GM18502 (cell line): Measurements from ENCODE around the gene MORF4L2.

Source experiments
- ATAC-seq: cut with Tn5 transposase; IDR thresholded peaks from one replicate; pipeline ENCODE4 v1.9.1; 2021; ENCODE audit warnings: mild to moderate bottlenecking; ENCODE audit not compliant: unreplicated experiment, poor library complexity

Gene MORF4L2, protein sequence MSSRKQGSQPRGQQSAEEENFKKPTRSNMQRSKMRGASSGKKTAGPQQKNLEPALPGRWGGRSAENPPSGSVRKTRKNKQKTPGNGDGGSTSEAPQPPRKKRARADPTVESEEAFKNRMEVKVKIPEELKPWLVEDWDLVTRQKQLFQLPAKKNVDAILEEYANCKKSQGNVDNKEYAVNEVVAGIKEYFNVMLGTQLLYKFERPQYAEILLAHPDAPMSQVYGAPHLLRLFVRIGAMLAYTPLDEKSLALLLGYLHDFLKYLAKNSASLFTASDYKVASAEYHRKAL

DNA sequence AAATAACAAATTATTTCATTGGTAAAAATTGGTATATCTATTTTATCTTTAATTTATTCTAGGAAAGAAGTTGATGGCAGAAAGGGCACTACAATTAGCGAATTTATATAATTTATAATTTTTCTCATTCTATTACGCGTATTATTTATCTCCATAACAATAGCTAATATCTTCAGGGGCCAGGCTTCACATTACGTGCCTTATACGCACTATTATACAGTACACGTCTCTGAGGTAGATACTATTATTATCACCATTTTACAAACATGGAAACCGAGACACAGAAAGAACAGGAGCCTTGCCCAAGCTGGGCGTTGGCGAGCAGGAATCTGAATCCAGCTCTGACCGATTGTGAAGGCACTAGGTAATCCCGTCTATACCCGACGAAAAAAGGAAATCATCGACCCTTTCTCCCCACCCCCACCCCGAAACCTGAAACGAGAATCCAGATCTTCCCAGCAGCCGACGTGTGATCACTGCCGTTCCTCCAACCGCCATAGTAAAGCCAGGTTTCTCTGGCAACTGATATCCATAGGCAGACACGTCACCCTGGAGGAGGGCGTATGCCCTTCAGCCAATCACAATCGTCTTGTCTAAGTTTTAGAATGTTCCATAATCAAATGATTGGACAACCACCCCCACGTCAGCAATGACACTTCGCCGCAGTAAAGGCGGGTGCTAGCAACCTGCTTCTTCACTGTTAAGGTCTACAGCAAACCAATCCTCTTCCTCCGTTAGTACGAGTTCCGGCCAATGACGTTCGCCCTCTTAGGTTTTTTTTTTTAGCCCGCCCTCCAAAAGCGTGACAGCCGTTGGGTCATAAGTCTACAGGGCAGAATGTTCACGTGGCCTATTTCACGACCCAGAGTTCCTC, at the start of gene MORF4L2:
MORF4L2 (minus strand) TSS at position 501 of the 874 bp plus-strand sequence. CDS start 9,672 bp downstream, outside the sequence.
- ATAC-seq: peak; percentile 92

GRCh38 chrX:103734125-103734760, 47.7 kb upstream of the MORF4L2 start:
- no peak for ATAC-seq

GRCh38 chrX:103733017-103733416, 46.5 kb upstream of the MORF4L2 start:
- no peak for ATAC-seq

DNA sequence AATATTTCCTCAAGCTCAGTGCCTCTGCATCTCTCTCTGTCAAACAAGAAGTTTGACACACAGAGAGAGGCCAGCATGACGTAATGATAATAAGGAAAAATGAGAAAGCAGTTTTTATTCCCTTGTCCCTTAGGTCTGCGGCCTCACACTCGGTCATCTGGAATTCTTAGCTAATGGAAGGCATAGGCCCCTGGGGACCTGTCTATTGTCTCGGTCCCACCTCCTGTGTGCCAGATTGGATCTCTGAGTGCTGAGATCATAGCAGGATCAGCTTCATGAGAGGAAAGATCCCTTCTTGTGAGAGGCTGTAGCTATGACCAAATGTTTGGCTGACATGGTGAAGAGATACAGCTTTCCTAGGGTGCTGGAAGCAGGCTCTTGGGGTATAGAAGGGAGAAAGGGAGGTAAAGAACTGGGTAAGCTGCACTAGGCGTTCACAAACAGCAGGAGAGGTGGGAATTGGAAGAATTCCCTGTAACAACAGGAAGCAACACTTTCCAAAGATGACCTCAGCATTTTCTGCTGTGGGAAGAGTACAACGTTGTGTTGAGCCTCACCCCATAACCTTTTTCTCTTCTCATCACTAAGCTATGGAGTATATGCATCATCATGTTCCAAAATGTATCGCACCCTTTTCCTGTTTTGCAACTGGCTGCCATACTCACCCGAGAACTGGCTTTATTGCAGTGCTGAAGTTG, 44.4 kb upstream of the MORF4L2 start:
- no peak for ATAC-seq

GRCh38 chrX:103730147-103730795, 43.8 kb upstream of the MORF4L2 start:
- ATAC-seq: no peak

DNA sequence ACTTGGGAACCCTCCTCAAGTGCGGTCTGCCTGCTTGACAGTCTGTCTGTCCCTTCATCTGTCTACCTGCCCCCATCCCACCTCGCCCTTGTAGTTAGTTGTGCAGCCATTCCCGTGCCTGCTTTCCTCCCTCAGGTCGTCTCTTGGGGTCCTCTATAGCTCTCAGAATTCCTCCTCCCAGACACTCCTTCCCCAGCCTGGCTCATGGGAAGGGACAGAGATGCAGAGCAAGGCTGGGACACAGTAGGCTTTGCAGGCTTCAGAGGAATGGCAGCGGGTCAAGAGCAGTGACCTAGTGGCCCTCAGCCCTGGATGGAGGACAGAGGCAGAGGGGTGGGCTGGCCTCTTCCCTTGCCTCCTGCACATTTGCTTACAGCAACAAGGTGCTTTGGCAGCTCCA, 42.5 kb upstream of the MORF4L2 start:
- no peak for ATAC-seq

DNA sequence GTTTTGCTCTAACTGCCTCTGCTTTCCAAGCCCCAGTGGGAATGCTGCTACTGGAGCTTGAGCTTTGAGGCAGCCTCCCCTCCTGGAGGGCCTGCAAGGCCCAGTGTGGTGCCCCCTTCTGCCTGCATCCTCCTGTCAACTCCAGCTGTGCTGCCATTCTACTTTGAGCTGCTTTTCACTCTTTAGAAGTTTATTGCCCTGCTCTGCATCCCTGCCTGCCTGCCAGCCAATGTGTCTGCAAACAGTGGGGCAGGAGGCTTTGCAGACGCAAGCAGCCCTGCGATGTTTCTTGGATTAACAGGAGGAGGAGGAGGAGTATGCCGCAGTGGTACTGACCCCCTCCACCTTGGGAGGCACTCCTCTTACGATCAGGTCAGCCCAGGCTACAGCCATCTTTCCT, 40.6 kb upstream of the MORF4L2 start:
- no peak for ATAC-seq

DNA sequence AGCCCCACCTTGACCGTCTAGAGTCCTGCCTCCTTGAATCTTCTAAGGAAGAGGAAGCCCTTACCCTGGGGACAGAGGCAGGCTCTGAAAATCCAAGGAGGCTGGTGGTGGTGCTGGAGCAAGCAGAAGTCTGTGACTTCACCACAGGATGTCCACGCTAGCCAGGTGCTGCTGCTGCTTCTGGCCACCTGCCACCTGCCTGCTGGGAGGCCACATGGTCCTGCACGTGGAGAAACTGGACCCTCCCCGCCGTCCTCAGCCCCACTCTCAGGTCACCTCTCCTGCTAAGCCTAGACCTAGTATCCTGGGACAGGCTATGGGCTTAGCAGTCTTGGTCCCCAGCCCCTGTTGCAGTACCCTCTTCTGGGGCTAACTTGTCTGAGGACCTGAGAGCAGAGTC, 40.0 kb upstream of the MORF4L2 start:
- ATAC-seq: no peak

DNA sequence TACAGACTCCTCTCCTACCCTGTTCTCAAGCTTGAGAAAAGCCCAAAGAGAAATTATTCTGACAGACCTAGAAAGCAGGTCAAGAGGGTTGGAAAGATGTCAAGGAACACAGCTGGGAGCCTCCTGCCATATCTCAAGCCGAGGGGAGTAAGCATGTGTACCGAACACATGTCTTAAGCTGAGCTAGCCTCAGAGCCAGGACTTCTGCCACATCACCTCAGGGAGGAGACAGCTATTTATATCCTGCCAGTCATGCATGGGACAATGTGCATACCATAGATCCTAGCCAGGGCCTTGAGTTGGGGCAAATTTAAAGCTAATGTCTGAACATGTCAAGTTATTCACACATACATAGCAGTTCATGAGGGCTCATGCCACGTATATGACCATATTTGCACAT, 36.0 kb upstream of the MORF4L2 start:
- no peak for ATAC-seq

DNA sequence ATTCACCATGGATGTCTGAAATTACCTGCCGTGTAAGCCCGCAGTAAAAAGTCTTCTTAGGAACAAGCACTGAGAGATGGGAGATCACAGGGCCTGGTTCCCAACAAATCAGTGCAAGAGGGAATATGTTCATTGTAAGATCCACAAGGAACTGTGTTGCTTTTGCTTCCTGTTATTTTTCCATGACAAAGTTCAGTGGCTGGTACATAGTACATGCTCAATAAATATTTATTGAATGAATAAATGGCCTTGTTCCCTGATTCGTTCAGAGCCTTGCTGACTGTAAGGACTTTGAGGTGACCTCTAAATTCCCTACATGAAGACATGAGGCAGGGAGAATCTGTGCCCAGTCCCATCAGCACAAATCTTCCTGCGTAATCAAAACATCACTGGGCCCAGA, 31.6 kb upstream of the MORF4L2 start:
- ATAC-seq: no peak

DNA sequence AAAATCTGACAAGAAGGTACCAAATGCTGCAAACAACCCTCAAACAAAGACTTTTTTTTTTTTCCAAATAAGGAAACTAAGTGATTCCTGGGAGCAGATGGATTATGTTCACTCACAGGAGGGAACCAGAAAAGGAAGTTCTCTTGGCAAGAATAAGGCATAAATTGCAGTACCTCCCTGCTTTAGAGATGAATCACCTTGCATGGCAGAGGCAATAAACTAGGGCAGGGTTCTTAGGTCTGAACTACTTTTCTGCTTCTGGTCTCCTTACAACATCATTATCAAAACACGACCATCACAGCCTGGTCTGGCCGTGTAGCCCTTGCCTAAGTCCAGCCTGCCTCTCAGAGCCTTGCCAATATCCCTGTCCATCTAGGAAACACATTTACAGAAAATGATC, 30.5 kb upstream of the MORF4L2 start:
- ATAC-seq: no peak

DNA sequence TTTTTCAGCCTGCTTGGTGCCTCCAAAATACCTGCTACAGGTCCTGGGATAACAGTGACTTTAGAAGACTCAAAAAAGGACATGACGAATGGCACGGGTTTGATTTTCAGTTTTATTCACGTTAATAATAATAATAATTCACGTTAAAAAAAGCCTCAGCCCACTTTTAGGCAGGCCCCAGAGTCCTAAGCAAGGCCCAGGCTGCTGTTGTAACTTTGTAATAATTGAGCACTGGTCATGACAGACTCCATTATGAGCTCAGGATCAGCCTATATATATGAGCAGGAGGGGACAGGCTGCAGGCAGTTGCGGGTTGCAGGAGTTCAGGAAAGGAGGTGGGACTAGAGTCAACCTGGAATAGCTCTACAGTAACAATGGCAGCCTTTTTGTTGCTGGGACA, 24.1 kb upstream of the MORF4L2 start, which contains the start of gene TMEM31:
TMEM31 (plus strand) TSS at position 301 of the 400 bp plus-strand sequence. CDS start 1,350 bp downstream, outside the sequence.
- ATAC-seq: no peak

GRCh38 chrX:103704863-103705262, 18.4 kb upstream of the MORF4L2 start:
- no peak for ATAC-seq

DNA sequence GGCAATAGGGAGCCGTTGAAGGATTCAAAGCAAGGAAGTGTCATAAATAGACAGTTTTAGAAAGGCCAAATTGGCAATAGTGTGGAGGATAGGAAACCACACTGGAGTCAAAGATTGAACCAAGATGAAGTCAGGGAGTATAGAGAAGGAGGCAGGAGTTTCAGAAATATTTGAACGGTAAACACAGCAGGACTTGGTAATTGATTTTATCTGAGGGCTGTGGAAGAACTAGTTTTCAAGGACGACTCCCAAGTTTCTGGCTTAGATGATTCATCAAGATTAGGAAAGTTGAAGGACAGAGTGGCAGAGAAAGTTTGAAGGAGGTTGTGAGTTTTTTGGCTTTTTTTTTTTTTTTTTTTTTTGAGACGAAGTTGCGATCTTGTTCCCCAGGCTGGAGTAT, 12.7 kb upstream of the MORF4L2 start:
- no peak for ATAC-seq

- ATAC-seq: no peak
Observed at GRCh38 chrX:103697687-103698086, 11.2 kb upstream of the MORF4L2 start.

- no peak for ATAC-seq
Observed at GRCh38 chrX:103691059-103691458, 4.6 kb upstream of the MORF4L2 start.

DNA sequence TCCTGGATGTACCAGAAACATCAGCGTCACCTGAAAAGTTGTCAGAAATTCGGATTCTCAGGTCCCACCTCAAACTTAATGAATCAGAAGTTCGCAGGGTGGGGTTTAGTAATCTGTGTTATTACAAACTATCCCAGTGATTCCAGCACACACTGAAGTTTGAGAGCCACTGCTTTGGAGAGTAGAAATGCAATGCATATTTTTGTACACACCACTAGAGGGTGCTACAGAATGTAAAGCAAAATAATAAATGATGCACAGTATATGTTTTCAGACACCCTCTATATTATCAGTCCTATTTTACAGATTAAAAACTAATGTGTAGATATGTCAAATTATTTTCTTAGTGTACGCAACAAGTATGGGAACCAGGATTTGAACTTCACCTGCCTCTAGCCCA, 2.4 kb upstream of the MORF4L2 start:
- ATAC-seq: no peak

GRCh38 chrX:103687696-103688201, 1.2 kb upstream of the MORF4L2 start:
- ATAC-seq: no peak

DNA sequence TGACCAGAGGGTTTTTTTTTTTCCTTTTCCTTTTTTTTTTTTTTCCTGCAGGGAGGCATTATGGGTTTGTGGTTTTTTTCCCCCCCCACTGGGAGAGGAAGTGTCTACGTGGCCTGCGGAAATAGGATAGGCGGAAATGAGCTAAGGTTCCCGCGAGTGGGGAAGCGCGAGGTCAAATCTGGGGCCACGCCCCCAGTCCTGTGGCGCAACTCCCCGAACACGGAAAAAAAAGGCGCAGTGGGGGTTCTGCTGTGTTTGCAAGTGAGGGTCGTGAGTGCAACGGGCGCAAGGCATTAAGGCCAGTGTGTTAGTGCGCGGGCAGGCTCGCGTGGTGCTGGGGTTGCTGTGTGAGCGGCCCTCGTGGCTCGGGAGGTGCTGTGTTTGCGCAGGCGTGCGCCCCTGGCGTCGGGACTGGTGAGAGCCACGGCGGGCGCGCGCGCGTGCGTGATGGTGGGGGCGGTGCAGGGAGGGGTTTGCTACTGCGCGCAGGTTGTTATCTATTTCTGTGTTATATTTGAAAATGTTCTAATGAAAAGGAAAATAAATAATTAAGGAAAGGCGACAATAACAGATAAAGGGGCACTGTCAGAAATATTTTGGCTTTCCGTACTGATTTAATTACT, 685 bp upstream of the MORF4L2 start:
- peak; percentile 60 for ATAC-seq
